ENCODE data around the gene SPO11. TPM values are rescaled to one million over a fixed set of nuclear protein-coding genes. Genes with fewer than 3 reads are reported as not detected.
A peak's percentile ranks its signal among the peaks of the same experiment; 100 is the strongest.

The SPO11 gene
- total RNA-seq = not detected

GRCh38 chr20:57329608-57330221 lies at the start of gene SPO11:
SPO11 (plus strand) TSS chr20:57329803; CDS start chr20:57329868, 65 bp downstream.
- 74 to 86% methylated on average over 25 to 35 of the region's 40 CpGs for WGBS, 2 donors
- Histone ChIP-seq H3K27ac (peak within 1 kb of the TSS; percentile 82 to 97 (median 83)), H3K9me3 (no peaks in the 10 kb centered on the region), H3K4me1 (peaks cover 40 to 53% of the 10 kb centered on the region in 2 donors), H3K4me3 (replicated peaks in 1 of 3) (no peak within 1 kb of the TSS), H3K27me3 (no peaks in the 10 kb centered on the region), H3K36me3 (no peaks in the 10 kb centered on the region)
- no peak for DNase-seq
- TF ChIP-seq POLR2A (IDR thresholded peaks at IDR 0.05) (no peak), CTCF (IDR thresholded peaks at IDR 0.05) (peak in 2 of 6 experiments; percentile 16 to 27)
- intact Hi-C loops (cut with DNase I) = no loop called here

GRCh38 chr20:57280221-57280620 lies 49.4 kb upstream of the SPO11 start:
- WGBS, 2 donors = 89 to 93% methylated on average over 10 of the region's 10 CpGs
- Histone ChIP-seq H3K36me3 (no peaks in the 10 kb centered on the region), H3K4me3 (replicated peaks in 1 of 3) (no peak overlapping the region), H3K4me1 (peaks cover 44 to 49% of the 10 kb centered on the region in 2 donors), H3K9me3 (no peaks in the 10 kb centered on the region), H3K27ac (peak overlapping the region in 2 of 3 donors; percentile 79 to 98), H3K27me3 (no peaks in the 10 kb centered on the region)
- TF ChIP-seq CTCF (IDR thresholded peaks at IDR 0.05) = no peak
- intact Hi-C loops (cut with DNase I) = no loop called here
- peak; percentile 46 to 65 for DNase-seq

GRCh38 chr20:57281900-57282299 lies 47.7 kb upstream of the SPO11 start:
- H3K27me3 ChIP-seq = no peaks in the 10 kb centered on the region
- 46 to 54% methylated on average over 7 of the region's 7 CpGs for WGBS, 2 donors
- intact Hi-C loops (cut with DNase I) = no loop called here
- peaks cover 51 to 59% of the 10 kb centered on the region in 2 donors for H3K4me1 ChIP-seq
- no peaks in the 10 kb centered on the region for H3K36me3 ChIP-seq
- TF ChIP-seq POLR2A (IDR thresholded peaks at IDR 0.05) (no peak), CTCF (IDR thresholded peaks at IDR 0.05) (peak in 2 of 6 experiments; percentile 21 to 30)
- no peak overlapping the region for H3K4me3 ChIP-seq (replicated peaks in 1 of 3)
- no peak for DNase-seq
- peak overlapping the region; percentile 77 to 98 (median 79) for H3K27ac ChIP-seq
- H3K9me3 ChIP-seq = no peaks in the 10 kb centered on the region

GRCh38 chr20:57282670-57283361 lies 46.8 kb upstream of the SPO11 start:
- Histone ChIP-seq H3K36me3 (no peaks in the 10 kb centered on the region), H3K4me3 (replicated peaks in 1 of 3) (no peak overlapping the region), H3K27ac (peak overlapping the region; percentile 77 to 98 (median 79)), H3K4me1 (peaks cover 58 to 61% of the 10 kb centered on the region in 2 donors), H3K27me3 (no peaks in the 10 kb centered on the region), H3K9me3 (no peaks in the 10 kb centered on the region)
- TF ChIP-seq POLR2A (IDR thresholded peaks at IDR 0.05) = no peak
- TF ChIP-seq CTCF (IDR thresholded peaks at IDR 0.05) = peak in 4 of 6 experiments; percentile 11 to 24 (median 16)
- DNase-seq = no peak
- intact Hi-C loops (cut with DNase I) = no loop called here
- 19 to 23% methylated on average over 16 to 18 of the region's 18 CpGs for WGBS, 2 donors

- WGBS, 2 donors = 43 to 60% methylated on average over 7 of the region's 7 CpGs
- TF ChIP-seq POLR2A (IDR thresholded peaks at IDR 0.05) = peak in 1 of 2 donors; percentile 11
- no peak for TF ChIP-seq CTCF (IDR thresholded peaks at IDR 0.05)
Observed at GRCh38 chr20:57283860-57284259, 45.7 kb upstream of the SPO11 start.

More at GRCh38 chr20:57283860-57284259, 45.7 kb upstream of the SPO11 start:
- no peaks in the 10 kb centered on the region for H3K36me3 ChIP-seq
- H3K27ac ChIP-seq = peak overlapping the region; percentile 77 to 98 (median 79)
- DNase-seq = peak; percentile 78 to 85
- H3K4me1 ChIP-seq = peaks cover 61 to 62% of the 10 kb centered on the region in 2 donors
- no peak overlapping the region for H3K4me3 ChIP-seq (replicated peaks in 1 of 3)
- no peaks in the 10 kb centered on the region for H3K27me3 ChIP-seq
- intact Hi-C loops (cut with DNase I) = no loop called here
- no peaks in the 10 kb centered on the region for H3K9me3 ChIP-seq
